GM06990 (cell line): ENCODE measurements around the gene CLASP2.

Experiments used
- DNase-seq: peaks from one replicate; pipeline ENCODE4 v3.0.0-alpha.2; 2011; ENCODE audit not compliant: insufficient read length; ENCODE audit errors: extremely low read depth
- H3K27me3 ChIP-seq: replicated peaks from 2 replicates; pipeline ENCODE4 v1.6.0; 2011; ENCODE audit warnings: low read length; ENCODE audit not compliant: control insufficient read depth, insufficient read depth
- H3K36me3 ChIP-seq: 2 replicates; pipeline ENCODE4 v1.5.1; 2011; ENCODE audit warnings: low read length; ENCODE audit not compliant: control insufficient read depth, insufficient read depth
- H3K4me3 ChIP-seq: replicated peaks from 2 replicates; pipeline ENCODE4 v1.5.1; 2011; ENCODE audit warnings: low read depth, mild to moderate bottlenecking, control low read depth, low read length
- CTCF ChIP-seq: IDR thresholded peaks from 2 replicates; pipeline ENCODE4 v1.5.1; 2011; ENCODE audit warnings: low read length, control low read depth, mild to moderate bottlenecking, inconsistent platforms; ENCODE audit not compliant: insufficient read depth, poor library complexity, severe bottlenecking

Gene CLASP2

GRCh38 chr3:33722626-33723370, 4.7 kb upstream of the CLASP2 start:
- no peak for DNase-seq
- no peaks in the 10 kb centered on the region for H3K27me3 ChIP-seq
- no peaks in the 10 kb centered on the region for H3K36me3 ChIP-seq
- TF ChIP-seq CTCF: no peak
- H3K4me3 ChIP-seq: no peak overlapping the region

- DNase-seq: no peak
- no peak for TF ChIP-seq CTCF
- Histone ChIP-seq H3K4me3 (no peak overlapping the region), H3K36me3 (no peaks in the 10 kb centered on the region), H3K27me3 (no peaks in the 10 kb centered on the region)
These were observed 4.1 kb upstream of the CLASP2 start for GRCh38 chr3:33722191-33722590.

GRCh38 chr3:33718595-33718907, 497 bp upstream of the CLASP2 start:
- Histone ChIP-seq H3K4me3 (peak overlapping the region; percentile 72), H3K36me3 (no peaks in the 10 kb centered on the region), H3K27me3 (no peaks in the 10 kb centered on the region)
- DNase-seq: no peak
- TF ChIP-seq CTCF: no peak

- DNase-seq: no peak
- no peaks in the 10 kb centered on the region for H3K36me3 ChIP-seq
- H3K4me3 ChIP-seq: peak overlapping the region; percentile 72
- no peaks in the 10 kb centered on the region for H3K27me3 ChIP-seq
- no peak for TF ChIP-seq CTCF
These were observed 513 bp downstream of the CLASP2 start for GRCh38 chr3:33717616-33717865.

- TF ChIP-seq CTCF: no peak
These were observed 1.8 kb downstream of the CLASP2 start for GRCh38 chr3:33716227-33716626.

GRCh38 chr3:33711100-33711499, 7.0 kb downstream of the CLASP2 start:
- no peak for DNase-seq
- Histone ChIP-seq H3K36me3 (no peaks in the 10 kb centered on the region), H3K27me3 (no peaks in the 10 kb centered on the region), H3K4me3 (no peak overlapping the region)
- no peak for TF ChIP-seq CTCF

More at GRCh38 chr3:33716227-33716626, 1.8 kb downstream of the CLASP2 start:
- Histone ChIP-seq H3K36me3 (no peaks in the 10 kb centered on the region), H3K4me3 (no peak overlapping the region), H3K27me3 (no peaks in the 10 kb centered on the region)
- no peak for DNase-seq
